Esophagus (tissue), 2 donors: ENCODE data around the gene SSX4B. TPM values are rescaled to one million over a fixed set of nuclear protein-coding genes. Genes with fewer than 3 reads are reported as not detected.
"Not testable (repeated sequence)": the region's sequence is repeated elsewhere in the genome, so short reads cannot be mapped to it uniquely, and the experiment has no call there.

Experiments used
- H3K27ac ChIP-seq, 2 donors: one replicate each; pipeline ENCODE4 v1.5.1; 2013; ENCODE audit warnings: low read depth in 2 of 2, mild to moderate bottlenecking in 2 of 2, inconsistent platforms in 1 of 2, low read length in 1 of 2, moderate library complexity in 1 of 2
- H3K27me3 ChIP-seq, 2 donors: one replicate each; pipeline ENCODE4 v1.6.1; 2013; ENCODE audit warnings: low read length in 2 of 2, control low read depth in 1 of 2, mild to moderate bottlenecking in 1 of 2; ENCODE audit not compliant: insufficient read depth in 2 of 2, control insufficient read depth in 1 of 2
- H3K36me3 ChIP-seq, 2 donors: one replicate each; pipeline ENCODE4 v1.6.1; 2013; ENCODE audit warnings: low read length in 1 of 2; ENCODE audit not compliant: control insufficient read depth in 2 of 2, insufficient read depth in 2 of 2
- H3K4me1 ChIP-seq, 2 donors: one replicate each; pipeline ENCODE4 v1.6.1; 2013; ENCODE audit warnings: low read length in 1 of 2; ENCODE audit not compliant: control insufficient read depth in 2 of 2, insufficient read depth in 2 of 2
- H3K4me3 ChIP-seq, 2 donors: one replicate each; pipeline ENCODE4 v1.5.1; 2013; ENCODE audit warnings: low read length in 2 of 2, mild to moderate bottlenecking in 2 of 2, low read depth in 1 of 2, moderate library complexity in 1 of 2
- H3K9me3 ChIP-seq, 2 donors: one replicate each; pipeline ENCODE4 v1.6.1; 2013; ENCODE audit warnings: mild to moderate bottlenecking in 2 of 2, low read depth in 1 of 2, low read length in 1 of 2, moderate library complexity in 1 of 2; ENCODE audit not compliant: control insufficient read depth in 2 of 2, insufficient read depth in 1 of 2
- WGBS, 2 donors: extraction: QIAGEN DNeasy Blood & Tissue Kit; methylation state at CpG; one replicate each; pipeline ENCODE4 v1.1.7; 2013; 5-methylcytosine and 5-hydroxymethylcytosine counted together
- polyA plus RNA-seq, 2 donors: library from polyadenylated mRNA; stranded (reverse); fragments of 200-250 nt; gene quantifications; one replicate each; pipeline ENCODE4 v1.2.3, GENCODE V29; 2013
- donor health status: healthy with polysubstance abuse.
- donor health status: Bipolar disorder and iron deficiency.

Gene SSX4B
- polyA plus RNA-seq, 2 donors: not detected

DNA sequence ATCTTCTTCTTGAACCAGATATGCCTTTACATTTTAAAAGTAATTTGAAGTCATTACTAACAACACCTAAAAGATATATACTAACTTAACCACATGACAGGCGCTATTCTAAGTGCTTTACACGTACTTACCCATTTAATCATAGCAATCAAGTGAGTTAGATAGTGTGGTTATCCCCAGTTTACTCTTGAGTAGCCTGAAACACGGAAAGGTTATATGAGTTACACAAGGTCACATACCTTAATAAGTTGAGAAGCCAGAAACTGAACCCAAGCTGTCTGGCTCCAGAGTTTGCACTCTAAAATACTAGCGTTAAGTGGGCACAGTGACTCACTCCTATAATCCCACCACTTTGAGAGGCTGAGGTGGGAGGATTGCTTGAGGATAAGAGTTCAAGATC lies 18.4 kb upstream of the SSX4B start:
- H3K9me3 ChIP-seq, H3K36me3 ChIP-seq, H3K27me3 ChIP-seq, H3K4me1 ChIP-seq, H3K27ac ChIP-seq, H3K4me3 ChIP-seq: not testable (repeated sequence)
- WGBS, 2 donors: 71 to 86% methylated on average over 4 of the region's 4 CpGs

DNA sequence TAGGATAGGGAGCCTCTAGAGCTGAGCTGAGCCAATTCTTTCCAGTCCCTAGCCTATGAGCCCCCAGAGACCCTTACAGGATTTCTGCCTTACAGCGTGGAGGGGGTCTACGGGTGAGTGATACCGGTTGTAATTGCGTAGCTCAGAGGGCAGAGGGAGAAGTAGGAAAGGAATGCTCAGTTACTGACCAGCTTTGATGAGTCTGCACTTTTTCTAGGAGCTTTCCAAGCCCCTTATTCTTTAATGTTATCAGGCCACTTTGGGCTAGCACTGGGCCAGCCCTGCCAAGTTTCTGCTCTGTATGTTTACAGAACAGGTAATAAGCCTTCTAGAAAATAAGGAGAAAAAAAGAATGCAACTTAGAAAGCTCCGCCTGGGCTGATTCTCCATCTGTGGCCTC lies 17.8 kb upstream of the SSX4B start:
- not testable (repeated sequence) for H3K36me3 ChIP-seq, H3K9me3 ChIP-seq, H3K4me3 ChIP-seq, H3K4me1 ChIP-seq, H3K27me3 ChIP-seq, H3K27ac ChIP-seq
- WGBS, 2 donors: 65 to 70% methylated on average over 5 of the region's 5 CpGs

DNA sequence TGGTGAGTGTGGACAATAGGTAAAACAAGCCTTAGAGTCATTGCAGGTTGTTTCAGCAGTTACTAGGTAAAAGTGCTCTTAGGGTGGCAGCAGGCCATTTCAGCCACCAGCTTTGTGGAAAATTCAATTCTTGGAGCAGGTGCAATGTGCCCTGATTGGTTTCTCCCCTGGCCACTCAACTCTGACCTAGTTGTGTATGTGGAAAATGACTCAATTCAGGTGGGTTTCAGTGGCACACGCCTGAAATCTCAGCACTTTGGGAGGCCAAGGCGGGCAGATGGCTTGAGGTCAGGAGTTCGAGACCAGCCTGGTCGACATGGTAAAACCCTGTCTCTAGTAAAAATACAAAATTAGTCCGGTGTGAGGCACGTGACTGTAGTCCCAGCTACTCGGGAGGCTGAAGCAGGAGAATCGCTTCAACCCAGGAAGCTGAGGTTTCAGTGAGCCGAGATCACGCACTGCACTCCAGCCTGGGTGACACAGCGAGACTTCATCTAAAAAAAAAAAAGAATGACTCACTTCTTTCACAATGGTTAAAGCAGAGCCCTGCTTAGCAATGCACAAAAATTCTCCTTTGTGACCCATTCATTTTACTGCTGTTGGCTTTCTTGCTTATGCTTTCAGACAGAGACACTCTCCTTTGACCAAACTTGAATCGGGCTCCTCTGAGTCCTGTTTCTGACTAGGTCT lies 15.4 kb upstream of the SSX4B start:
- WGBS, 2 donors: no CpG with 5 or more reads among the region's 12 CpGs
- H3K9me3 ChIP-seq, H3K4me1 ChIP-seq, H3K27me3 ChIP-seq, H3K36me3 ChIP-seq, H3K27ac ChIP-seq, H3K4me3 ChIP-seq: not testable (repeated sequence)

DNA sequence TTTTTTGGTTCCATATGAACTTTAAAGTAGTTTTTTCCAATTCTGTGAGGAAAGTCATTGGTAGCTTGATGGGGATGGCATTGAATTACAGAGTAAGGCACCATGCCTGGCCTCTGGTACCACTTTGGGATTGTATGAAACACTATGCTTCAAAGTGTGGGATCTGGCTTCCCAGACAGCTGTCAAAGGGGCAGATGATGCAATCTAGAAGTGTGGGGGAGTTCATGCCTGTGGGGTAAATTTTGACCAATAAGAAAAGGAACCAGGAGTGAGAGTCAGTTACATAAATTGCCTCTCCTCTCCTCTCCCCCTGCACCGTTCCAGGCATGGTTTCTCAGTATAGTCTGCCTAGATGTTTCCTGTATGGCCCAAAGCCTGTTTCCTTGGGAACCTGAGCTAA lies 13.9 kb downstream of the SSX4B start:
- not testable (repeated sequence) for H3K27ac ChIP-seq, H3K9me3 ChIP-seq, H3K27me3 ChIP-seq, H3K4me3 ChIP-seq, H3K4me1 ChIP-seq, H3K36me3 ChIP-seq
- WGBS, 2 donors: 40 to 60% methylated on average over 1 of the region's 1 CpG

DNA sequence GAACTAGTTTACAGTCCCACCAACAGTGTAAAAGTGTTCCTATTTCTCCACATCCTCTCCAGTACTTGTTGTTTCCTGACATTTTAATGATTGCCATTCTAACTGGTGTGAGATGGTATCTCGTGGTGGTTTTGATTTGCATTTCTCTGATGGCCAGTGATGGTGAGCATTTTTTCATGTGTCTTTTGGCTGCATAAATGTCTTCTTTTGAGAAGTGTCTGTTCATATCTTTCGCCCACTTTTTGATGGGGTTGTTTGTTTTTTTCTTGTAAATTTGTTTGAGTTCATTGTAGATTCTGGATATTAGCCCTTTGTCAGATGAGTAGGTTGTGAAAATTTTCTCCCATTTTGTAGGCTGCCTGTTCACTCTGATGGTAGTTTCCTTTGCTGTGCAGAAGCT lies 14.8 kb downstream of the SSX4B start:
- not testable (repeated sequence) for H3K4me1 ChIP-seq, H3K4me3 ChIP-seq, H3K27ac ChIP-seq, H3K36me3 ChIP-seq, H3K27me3 ChIP-seq, H3K9me3 ChIP-seq
- WGBS, 2 donors: 69 to 86% methylated on average over 1 of the region's 2 CpGs

DNA sequence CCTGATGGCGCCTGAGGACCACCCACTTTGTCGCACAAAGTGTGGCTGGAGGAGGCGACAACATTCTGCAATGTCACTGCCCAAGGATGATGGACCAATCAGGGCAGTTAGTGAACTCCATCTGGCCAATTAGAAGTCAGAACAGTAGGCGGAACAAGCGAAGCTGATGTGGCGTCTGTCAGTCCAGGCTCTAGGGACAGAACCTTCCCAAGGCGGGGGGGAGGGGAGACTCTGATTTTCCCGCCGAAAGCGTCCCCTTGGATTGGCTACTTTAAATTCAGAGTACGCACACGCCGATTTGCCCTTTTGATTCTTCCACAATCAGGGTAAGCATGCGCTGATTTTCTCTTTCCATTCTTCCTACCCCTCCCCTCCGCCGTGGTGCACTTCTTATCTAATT lies 28.5 kb downstream of the SSX4B start, which contains the start of gene SSX4:
Gene SSX4, plus strand, starts transcription at position 301 of the 400 bp plus-strand sequence. CDS start 515 bp downstream, outside the sequence.
- H3K27me3 ChIP-seq, H3K9me3 ChIP-seq, H3K4me3 ChIP-seq, H3K27ac ChIP-seq, H3K36me3 ChIP-seq, H3K4me1 ChIP-seq: not testable (repeated sequence)
- WGBS, 2 donors: no CpG with 5 or more reads among the region's 16 CpGs

DNA sequence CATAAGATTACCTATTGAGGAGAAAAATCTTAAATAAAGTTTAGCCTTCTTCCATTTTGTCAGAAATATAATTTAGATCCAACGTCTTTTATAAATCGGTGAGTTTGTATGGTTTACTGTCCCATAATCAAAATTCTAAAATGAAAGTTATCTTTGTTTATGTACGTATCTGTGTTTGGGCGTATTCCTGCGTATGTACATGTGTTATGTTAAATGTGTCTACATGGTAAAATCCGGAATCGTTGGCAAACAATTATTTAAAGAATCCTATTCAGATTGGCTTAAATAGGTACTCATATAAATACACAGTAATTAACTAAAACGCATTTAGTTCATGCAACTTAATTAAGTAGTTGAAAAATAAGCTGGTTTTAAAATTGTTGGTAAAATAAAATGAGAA lies 41.4 kb downstream of the SSX4B start:
- not testable (repeated sequence) for H3K4me1 ChIP-seq, H3K4me3 ChIP-seq, H3K9me3 ChIP-seq, H3K27me3 ChIP-seq, H3K27ac ChIP-seq, H3K36me3 ChIP-seq
- no CpG with 5 or more reads among the region's 8 CpGs for WGBS, 2 donors

DNA sequence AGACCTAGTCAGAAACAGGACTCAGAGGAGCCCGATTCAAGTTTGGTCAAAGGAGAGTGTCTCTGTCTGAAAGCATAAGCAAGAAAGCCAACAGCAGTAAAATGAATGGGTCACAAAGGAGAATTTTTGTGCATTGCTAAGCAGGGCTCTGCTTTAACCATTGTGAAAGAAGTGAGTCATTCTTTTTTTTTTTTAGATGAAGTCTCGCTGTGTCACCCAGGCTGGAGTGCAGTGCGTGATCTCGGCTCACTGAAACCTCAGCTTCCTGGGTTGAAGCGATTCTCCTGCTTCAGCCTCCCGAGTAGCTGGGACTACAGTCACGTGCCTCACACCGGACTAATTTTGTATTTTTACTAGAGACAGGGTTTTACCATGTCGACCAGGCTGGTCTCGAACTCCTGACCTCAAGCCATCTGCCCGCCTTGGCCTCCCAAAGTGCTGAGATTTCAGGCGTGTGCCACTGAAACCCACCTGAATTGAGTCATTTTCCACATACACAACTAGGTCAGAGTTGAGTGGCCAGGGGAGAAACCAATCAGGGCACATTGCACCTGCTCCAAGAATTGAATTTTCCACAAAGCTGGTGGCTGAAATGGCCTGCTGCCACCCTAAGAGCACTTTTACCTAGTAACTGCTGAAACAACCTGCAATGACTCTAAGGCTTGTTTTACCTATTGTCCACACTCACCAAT lies 43.9 kb downstream of the SSX4B start:
- not testable (repeated sequence) for H3K4me3 ChIP-seq, H3K36me3 ChIP-seq, H3K27me3 ChIP-seq, H3K27ac ChIP-seq, H3K4me1 ChIP-seq, H3K9me3 ChIP-seq
- WGBS, 2 donors: no CpG with 5 or more reads among the region's 12 CpGs

DNA sequence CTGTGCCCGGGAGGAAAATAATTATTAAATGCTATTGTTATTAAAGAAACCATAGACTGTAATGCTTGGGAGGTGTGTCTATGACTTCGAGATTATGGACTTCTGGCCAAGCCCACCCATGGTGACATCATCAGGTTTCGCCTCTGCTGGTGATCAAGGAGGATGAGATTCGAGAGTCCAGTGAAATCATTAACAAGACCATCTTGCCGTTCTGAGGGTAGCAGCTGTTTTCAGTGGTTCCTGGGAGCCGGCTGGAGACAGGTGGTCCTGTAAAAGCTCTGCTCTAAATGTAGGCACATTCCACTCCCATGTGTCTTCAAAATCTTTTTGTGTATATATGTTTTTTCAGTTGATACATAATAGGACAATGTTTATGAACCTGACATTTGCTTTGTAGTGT lies 52.5 kb downstream of the SSX4B start:
- not testable (repeated sequence) for H3K27me3 ChIP-seq, H3K4me1 ChIP-seq, H3K36me3 ChIP-seq, H3K27ac ChIP-seq, H3K4me3 ChIP-seq, H3K9me3 ChIP-seq
- WGBS, 2 donors: 63 to 76% methylated on average over 6 of the region's 6 CpGs

DNA sequence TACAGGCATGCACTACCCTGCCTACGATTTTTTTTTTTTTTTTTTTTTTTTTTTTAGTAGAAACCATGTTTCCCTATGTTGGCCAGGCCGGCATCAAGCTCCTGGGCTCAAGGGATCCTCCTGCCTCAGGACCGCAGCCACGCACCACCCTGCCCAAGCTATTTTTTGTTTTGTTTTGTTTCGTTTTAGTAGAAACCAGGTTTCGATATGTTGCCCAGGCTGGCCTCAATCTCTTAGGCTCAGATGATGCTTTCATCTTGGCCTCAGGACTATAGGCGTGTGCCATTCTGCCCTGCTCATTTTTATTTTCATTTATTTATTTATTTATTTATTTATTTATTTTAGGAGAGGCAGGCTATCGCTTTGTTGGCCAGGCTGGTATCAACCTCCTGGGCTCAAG lies 54.1 kb downstream of the SSX4B start:
- H3K27ac ChIP-seq: no peak overlapping the region
- WGBS, 2 donors: 95 to 97% methylated on average over 7 to 8 of the region's 8 CpGs
- H3K36me3 ChIP-seq: no peaks in the 10 kb centered on the region

More for the DNA sequence above, 54.1 kb downstream of the SSX4B start:
- no peaks in the 10 kb centered on the region for H3K4me1 ChIP-seq
- H3K9me3 ChIP-seq: no peaks in the 10 kb centered on the region
- no peak overlapping the region for H3K4me3 ChIP-seq
- H3K27me3 ChIP-seq: no peaks in the 10 kb centered on the region
